ENCODE data around the gene MRTFB.
A peak's percentile ranks its signal among the peaks of the same experiment; 100 is the strongest.

Gene MRTFB

DNA sequence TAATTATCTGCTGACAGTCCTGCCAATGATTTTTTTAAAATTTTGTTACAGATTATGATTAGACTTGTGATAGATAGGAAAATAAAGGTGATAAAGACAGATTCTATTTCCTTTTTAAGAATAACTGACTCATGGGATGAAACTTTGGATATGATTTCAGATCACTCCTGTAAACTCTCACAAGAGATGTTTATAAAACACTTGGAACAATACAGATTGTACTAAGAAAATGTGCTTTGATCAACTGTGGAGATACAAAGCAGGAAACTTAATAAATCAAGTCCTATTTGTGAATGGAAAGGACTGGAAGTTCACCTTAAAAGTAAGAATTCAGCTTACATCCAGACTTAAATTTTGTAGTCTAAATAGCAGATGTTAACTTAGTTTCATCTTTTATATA, 21.4 kb downstream of the MRTFB start:
- ChIA-PET CTCF (no interaction called here), POLR2A (no interaction called here)
- DNase-seq (ENCODE audit: extremely low spot score): no peak
- TF ChIP-seq CTCF (IDR thresholded peaks at IDR 0.05; ENCODE audit: control extremely low read depth, extremely low read depth, low read depth, missing control alignments): no peak

DNA sequence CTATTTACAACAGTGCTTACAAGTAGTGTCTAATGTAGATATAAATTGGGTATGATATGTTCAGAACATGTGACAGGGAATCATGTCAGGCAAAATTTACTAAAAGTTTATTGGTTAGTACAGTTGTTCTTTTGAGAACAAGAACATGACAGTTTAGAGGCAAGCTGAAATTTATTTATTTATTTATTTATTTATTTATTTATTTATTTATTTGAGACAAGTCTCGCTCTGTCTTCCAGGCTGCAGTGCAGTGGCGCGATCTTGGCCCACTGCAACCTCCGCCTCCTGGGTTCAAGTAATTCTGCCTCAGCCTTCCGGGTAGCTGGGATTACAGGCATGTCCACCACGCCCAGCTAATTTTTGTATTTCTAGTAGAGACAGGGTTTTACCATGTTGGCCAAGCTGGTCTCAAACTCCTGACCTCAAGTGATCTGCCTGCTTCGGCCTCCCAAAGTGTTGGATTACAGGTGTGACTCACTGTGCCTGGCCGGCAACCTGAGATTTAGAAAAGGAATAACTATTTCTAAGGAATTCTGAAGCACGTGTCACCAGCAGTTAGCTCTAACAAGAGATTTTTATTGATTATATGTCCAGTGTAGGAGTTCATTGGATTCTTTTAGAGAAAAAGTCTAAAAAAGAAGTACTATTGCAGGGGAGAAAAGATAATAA, 24.9 kb downstream of the MRTFB start:
- ChIA-PET POLR2A (no interaction called here), CTCF (interaction anchor here (0.8 to 1.3 kb wide), 4 partner anchors 10 to 172 kb away, joined by 3 read pairs; no protein-coding TSS in a partner anchor)
- TF ChIP-seq CTCF (IDR thresholded peaks at IDR 0.05; ENCODE audit: control extremely low read depth, extremely low read depth, low read depth, missing control alignments): no peak
- DNase-seq (ENCODE audit: extremely low spot score): no peak

GRCh38 chr16:14097182-14097959, 26.3 kb downstream of the MRTFB start:
- CTCF ChIA-PET: interaction anchor here (2.1 kb wide), 1 partner anchor 12 kb away, joined by 6 read pairs; no protein-coding TSS in a partner anchor
- TF ChIP-seq CTCF (IDR thresholded peaks at IDR 0.05; ENCODE audit: control extremely low read depth, extremely low read depth, low read depth, missing control alignments): no peak
- no peak for DNase-seq (ENCODE audit: extremely low spot score)
- POLR2A ChIA-PET: no interaction called here

GRCh38 chr16:14098081-14098480, 27.0 kb downstream of the MRTFB start:
- no peak for TF ChIP-seq CTCF (IDR thresholded peaks at IDR 0.05; ENCODE audit: control extremely low read depth, extremely low read depth, low read depth, missing control alignments)
- ChIA-PET CTCF (interaction anchor here (2.1 kb wide), 1 partner anchor 12 kb away, joined by 6 read pairs; no protein-coding TSS in a partner anchor), POLR2A (no interaction called here)
- no peak for DNase-seq (ENCODE audit: extremely low spot score)

DNA sequence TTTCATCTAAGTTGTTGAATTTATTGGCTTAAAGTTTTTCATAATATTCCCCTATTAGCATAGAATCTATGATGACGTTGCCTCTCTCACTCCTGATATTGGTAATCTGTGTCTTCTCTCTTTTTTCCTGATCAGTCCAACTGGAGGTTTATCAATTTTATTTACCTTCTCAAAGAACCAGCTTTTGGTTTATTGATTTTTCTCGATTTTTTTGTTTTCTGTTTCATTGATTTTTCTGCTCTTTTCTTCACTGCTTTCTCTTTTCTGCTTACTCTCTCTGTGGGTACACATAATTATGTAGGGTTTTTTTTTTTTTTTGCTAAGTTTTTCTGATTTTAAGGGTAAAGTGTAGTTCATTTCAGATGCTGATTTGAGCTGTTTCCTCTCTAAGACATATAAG, 29.7 kb downstream of the MRTFB start:
- ChIA-PET CTCF (interaction anchor here (0.9 to 1.4 kb wide), 3 partner anchors 23 to 177 kb away, joined by 3 read pairs; no protein-coding TSS in a partner anchor), POLR2A (no interaction called here)
- no peak for TF ChIP-seq CTCF (IDR thresholded peaks at IDR 0.05; ENCODE audit: control extremely low read depth, extremely low read depth, low read depth, missing control alignments)

GRCh38 chr16:14101415-14101814, 30.3 kb downstream of the MRTFB start:
- CTCF ChIA-PET: interaction anchor here (0.9 to 1.4 kb wide), 4 partner anchors 24 to 177 kb away, joined by 3 read pairs; no protein-coding TSS in a partner anchor
- POLR2A ChIA-PET: no interaction called here
- no peak for TF ChIP-seq CTCF (IDR thresholded peaks at IDR 0.05; ENCODE audit: control extremely low read depth, extremely low read depth, low read depth, missing control alignments)
- peak; percentile 23 for DNase-seq (ENCODE audit: extremely low spot score)

More for the DNA sequence above, 29.7 kb downstream of the MRTFB start:
- DNase-seq (ENCODE audit: extremely low spot score): no peak

Data from GM10248 (cell line).